VCaP (cell line): ENCODE data around the gene NEDD4L.

Experiments used
- H3K27ac ChIP-seq: fragments of 450-650 bp; 2 replicates; pipeline ENCODE4 v1.5.1; 2017
- TF ChIP-seq, protein P1 (sequence below): fragments of 450-650 bp; conservative IDR thresholded peaks from 2 replicates; pipeline ENCODE4 v1.5.1; 2017; ENCODE audit warnings: mild to moderate bottlenecking, moderate library complexity

The NEDD4L gene

DNA sequence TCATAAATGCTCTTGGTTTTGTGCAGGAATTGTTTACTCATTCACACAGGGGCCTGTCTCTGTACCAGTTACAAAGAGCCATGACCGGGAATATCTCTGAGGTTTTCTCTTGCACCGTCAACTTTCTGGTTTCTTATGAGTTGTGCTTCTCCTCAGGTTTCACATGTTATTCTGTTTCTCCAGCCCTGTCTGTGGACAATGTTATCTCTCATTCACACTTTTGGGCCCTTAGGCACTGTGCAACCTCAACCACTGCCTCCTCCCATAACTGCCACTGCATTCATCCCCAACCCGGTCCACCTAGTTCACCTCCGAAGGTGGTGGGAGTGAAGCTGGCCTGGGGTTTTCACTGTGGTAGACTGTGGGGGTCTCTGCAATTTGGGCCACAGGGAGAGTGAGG lies 22.5 kb upstream of the NEDD4L start:
- TF ChIP-seq, protein P1, sequence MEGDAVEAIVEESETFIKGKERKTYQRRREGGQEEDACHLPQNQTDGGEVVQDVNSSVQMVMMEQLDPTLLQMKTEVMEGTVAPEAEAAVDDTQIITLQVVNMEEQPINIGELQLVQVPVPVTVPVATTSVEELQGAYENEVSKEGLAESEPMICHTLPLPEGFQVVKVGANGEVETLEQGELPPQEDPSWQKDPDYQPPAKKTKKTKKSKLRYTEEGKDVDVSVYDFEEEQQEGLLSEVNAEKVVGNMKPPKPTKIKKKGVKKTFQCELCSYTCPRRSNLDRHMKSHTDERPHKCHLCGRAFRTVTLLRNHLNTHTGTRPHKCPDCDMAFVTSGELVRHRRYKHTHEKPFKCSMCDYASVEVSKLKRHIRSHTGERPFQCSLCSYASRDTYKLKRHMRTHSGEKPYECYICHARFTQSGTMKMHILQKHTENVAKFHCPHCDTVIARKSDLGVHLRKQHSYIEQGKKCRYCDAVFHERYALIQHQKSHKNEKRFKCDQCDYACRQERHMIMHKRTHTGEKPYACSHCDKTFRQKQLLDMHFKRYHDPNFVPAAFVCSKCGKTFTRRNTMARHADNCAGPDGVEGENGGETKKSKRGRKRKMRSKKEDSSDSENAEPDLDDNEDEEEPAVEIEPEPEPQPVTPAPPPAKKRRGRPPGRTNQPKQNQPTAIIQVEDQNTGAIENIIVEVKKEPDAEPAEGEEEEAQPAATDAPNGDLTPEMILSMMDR, result no peak
- peak overlapping the region; percentile 34; the same call in 1 of the 2 replicates for H3K27ac ChIP-seq

DNA sequence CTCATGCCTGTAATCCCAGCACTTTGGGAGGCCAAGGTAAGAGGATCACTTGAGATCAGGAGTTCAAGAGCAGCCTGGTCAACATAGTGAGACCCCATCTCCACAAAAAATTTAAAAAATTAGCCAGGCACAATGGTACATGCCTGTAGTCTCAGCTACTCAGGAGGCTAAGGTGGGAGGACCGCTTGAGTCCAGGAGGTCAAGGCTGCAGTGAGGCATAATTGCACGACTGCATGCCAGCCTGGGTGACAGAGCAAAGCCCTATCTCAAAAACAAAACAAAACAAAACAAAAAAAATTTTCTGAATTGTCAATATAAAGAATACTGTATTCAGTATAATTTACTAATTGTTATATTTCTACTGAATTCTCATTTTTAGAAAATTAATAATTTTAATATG lies 20.9 kb upstream of the NEDD4L start:
- no peak overlapping the region for H3K27ac ChIP-seq
- TF ChIP-seq, protein P1, result no peak

DNA sequence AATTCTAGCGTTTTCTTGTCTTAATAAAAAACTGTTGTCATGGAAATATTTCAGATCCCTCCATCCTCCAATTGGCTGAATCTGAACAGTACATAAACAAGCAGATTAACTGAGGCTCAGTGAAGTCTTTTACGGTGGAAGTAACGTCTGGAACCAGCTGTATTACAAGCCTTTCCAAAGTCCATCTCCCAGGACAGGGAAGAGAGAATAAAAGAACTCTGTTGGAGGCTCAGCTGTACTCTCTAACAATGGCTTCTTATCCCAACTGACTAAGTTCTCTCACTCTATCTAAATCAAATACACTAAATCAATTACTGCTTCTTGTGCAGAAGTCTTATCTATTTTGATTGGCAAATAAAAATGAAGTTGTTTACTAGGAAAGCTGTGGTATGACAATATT lies 19.9 kb upstream of the NEDD4L start:
- H3K27ac ChIP-seq, result no peak overlapping the region
- TF ChIP-seq, protein P1, result no peak

DNA sequence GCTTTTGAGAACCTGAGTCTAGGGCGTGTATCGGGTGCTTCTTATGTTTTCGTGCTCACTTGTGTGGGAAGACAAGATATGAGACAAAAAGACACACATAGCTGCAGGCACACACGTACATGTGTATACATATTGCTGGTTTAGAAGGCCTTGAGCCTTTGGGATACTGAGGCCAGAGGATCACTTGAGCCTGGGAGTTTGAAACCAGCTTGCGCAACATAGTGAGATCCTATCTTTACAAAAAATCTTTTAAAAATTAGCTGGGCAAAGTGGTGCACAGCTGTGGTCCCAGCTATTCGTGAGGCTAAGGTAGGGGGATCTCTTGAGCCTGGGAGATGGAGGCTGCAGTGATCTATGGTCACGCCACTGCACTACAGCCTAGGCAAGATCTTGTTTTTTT lies 18.8 kb upstream of the NEDD4L start:
- no peak overlapping the region for H3K27ac ChIP-seq
- TF ChIP-seq, protein P1, result no peak

DNA sequence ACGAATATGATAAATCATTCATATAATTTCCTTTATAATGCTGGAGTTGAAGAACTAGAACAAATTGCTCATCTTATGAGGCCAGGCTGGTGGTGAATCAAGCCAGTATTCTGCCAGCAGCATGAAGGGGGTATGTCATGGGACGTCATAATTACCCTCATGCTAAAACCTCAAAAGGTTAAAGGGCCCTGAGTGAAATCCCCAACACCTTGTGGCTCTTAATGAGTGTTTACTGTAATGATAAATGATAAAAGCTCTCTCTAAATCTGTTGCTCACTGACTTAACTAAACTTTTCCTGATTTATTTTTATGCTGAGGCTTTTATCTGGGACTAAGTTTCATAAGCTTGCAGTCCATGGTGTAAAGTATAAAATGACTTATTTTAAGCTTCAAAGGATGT lies 18.3 kb upstream of the NEDD4L start:
- TF ChIP-seq, protein P1, result no peak

DNA sequence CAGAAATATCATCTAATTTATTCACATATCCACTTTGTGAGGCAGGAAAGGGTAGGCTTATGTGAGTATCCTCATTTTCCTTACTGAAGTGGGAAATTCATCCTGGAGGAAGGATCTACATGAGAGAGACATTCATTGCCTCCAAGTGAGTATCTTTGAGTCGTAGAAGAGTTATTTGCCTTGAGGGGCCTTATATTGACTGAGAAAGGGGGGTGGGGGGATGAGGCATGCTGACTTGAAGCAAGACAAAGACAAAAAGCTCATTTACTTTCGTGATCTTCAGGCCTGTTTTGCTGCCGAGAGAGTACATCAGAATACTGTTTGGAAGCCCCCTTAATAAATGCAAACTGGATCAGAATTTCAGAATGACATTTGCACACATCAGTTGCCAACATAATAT lies 17.6 kb upstream of the NEDD4L start:
- TF ChIP-seq, protein P1, result no peak
- no peak overlapping the region for H3K27ac ChIP-seq

More for the DNA sequence above, 18.3 kb upstream of the NEDD4L start:
- H3K27ac ChIP-seq, result no peak overlapping the region

DNA sequence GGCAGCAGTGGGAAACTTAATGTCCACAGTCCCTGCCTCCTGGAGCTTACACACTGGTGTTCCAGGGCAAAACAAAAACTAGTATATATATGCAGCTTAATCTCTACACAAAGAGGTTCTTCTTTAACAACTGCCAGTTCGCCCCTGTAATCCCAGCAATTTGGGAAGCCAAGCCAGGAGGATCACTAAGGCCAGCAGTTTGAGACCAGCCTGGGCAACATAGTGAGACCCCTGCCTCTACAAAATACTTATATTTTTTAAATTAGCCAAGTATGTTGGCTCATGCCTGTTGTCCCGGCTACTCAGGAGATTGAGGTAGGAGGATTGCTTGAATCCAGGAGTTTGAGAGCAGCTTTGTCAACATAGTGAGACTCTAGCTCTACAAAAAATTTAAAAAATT lies 17.2 kb upstream of the NEDD4L start:
- H3K27ac ChIP-seq, result no peak overlapping the region
- TF ChIP-seq, protein P1, result no peak

DNA sequence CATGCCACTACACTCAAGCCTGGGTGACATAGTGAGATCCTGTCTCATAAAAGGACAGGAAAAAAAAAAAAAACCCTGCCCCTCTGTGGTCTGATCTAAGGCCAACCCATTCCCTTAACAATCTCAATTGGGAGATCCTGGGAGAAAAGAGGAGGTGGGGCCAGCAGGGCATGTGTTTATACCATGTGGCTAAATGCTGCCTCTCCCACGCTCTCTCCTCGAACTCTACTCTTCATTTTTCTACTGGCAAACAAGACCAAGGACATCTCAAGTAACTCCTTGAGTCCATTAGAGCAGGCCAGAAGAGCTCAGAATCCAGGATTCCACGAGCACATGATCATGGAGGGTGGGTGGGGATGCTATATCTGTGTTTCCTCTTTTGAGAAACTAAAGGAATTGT lies 16.7 kb upstream of the NEDD4L start:
- no peak overlapping the region for H3K27ac ChIP-seq
- TF ChIP-seq, protein P1, result no peak
